WI38 (cell line): ENCODE results near the gene EGFL8.

Experiments used
- H3K4me3 ChIP-seq: 2 replicates; pipeline ENCODE4 v1.5.1; 2011; ENCODE audit warnings: low read depth, mild to moderate bottlenecking, control low read depth, low read length
- CTCF ChIP-seq: IDR thresholded peaks from 2 replicates; pipeline ENCODE4 v1.5.1; 2012; ENCODE audit warnings: low read depth, mild to moderate bottlenecking, control low read depth, low read length

The EGFL8 gene

GRCh38 chr6:32214126-32214525 is 49.7 kb downstream of the EGFL8 start:
- no peak for TF ChIP-seq CTCF
- no peak overlapping the region for H3K4me3 ChIP-seq

GRCh38 chr6:32215617-32216016 is 51.2 kb downstream of the EGFL8 start:
- no peak overlapping the region for H3K4me3 ChIP-seq
- TF ChIP-seq CTCF = no peak

- TF ChIP-seq CTCF = no peak
- no peak overlapping the region for H3K4me3 ChIP-seq
These were observed 51.9 kb downstream of the EGFL8 start for GRCh38 chr6:32216285-32216684.

- TF ChIP-seq CTCF = no peak
- no peak overlapping the region for H3K4me3 ChIP-seq
These were observed 52.6 kb downstream of the EGFL8 start for GRCh38 chr6:32216998-32217397.
